Measurements from ENCODE around the gene FCHSD2. TPM values are rescaled to one million over a fixed set of nuclear protein-coding genes. Genes with fewer than 3 reads are reported as not detected.

The FCHSD2 gene
- total and polyA plus RNA-seq, 2 donors (not counting 1 experiment from before 2014, with no cell fraction given) = 113 to 189 TPM

- Histone ChIP-seq H3K4me3 (ENCODE audit: control extremely low read depth in 1 of 5, extremely low read depth in 1 of 5, insufficient read depth in 1 of 5, low read depth in 2 of 5, low read length in 4 of 5) (peak overlapping the region in 3 of 5 experiments; percentile 12 to 30 (median 17)), H3K9ac (ENCODE audit: low read length) (peak overlapping the region; percentile 36), H4K20me1 (ENCODE audit: control insufficient read depth, insufficient read depth, low read length, poor library complexity, severe bottlenecking) (no peaks in the 10 kb centered on the region), H3K4me1 (ENCODE audit: control insufficient read depth in 2 of 2, insufficient read depth in 2 of 2, low read length in 2 of 2) (peaks cover 91 to 94% of the 10 kb centered on the region in 2 donors), H3K79me2 (ENCODE audit: control insufficient read depth, insufficient read depth, low read length) (peaks cover 38% of the 10 kb centered on the region), H2AFZ (ENCODE audit: insufficient read depth, low read depth, low read length, poor library complexity, severe bottlenecking) (peak overlapping the region; percentile 47), H3K27ac (ENCODE audit: low read length in 2 of 2) (peak overlapping the region; percentile 86 to 94), H3K9me3 (ENCODE audit: control extremely low read depth in 1 of 3, control insufficient read depth in 2 of 3, insufficient read depth in 1 of 3, low read length in 2 of 3) (peaks cover 0 to 8% (median 2%) of the 10 kb centered on the region in 3 donors), H3K4me2 (replicated peaks; ENCODE audit: low read depth, low read length, poor library complexity, severe bottlenecking) (peak overlapping the region; percentile 67), H3K36me3 (replicated peaks in 1 of 2; ENCODE audit: control extremely low read depth in 1 of 2, control insufficient read depth in 1 of 2, extremely low read depth in 1 of 2, insufficient read depth in 2 of 2, low read length in 1 of 2) (no peaks in the 10 kb centered on the region), H3K27me3 (replicated peaks in 1 of 4; ENCODE audit: control extremely low read depth in 1 of 4, control insufficient read depth in 3 of 4, insufficient read depth in 4 of 4, low read length in 3 of 4) (no peaks in the 10 kb centered on the region)
- H3K27me3 Mint-ChIP-seq = no peaks in the 10 kb centered on the region
- POLR2A ChIA-PET = interaction anchor here (0.7 to 4.1 kb wide), 5 partner anchors 11 to 121 kb away, joined by 3 to 45 read pairs (median 6); partner anchors contain the start of gene FCHSD2
- DNase-seq (peak; percentile 74), ATAC-seq (ENCODE audit: low read depth) (peak; percentile 36)
- H3K27ac Mint-ChIP-seq = peak overlapping the region; percentile 95
- H3K9me3 Mint-ChIP-seq (ENCODE audit: insufficient read depth) = no peaks in the 10 kb centered on the region
- CTCF ChIA-PET = interaction anchor here (0.6 to 21.7 kb wide), 15 partner anchors 7 to 563 kb away, joined by 3 to 271 read pairs (median 4); partner anchors contain the start of gene FCHSD2
- H3K4me1 Mint-ChIP-seq = peaks cover 93% of the 10 kb centered on the region
- TF ChIP-seq EZH2 (IDR thresholded peaks at IDR 0.05; ENCODE audit: borderline replicate concordance, insufficient read depth, low read depth, low read length, poor library complexity, severe bottlenecking) (no peak), CTCF (IDR thresholded peaks at IDR 0.05) (no peak)
- 0% methylated on average over 8 of the region's 9 CpGs for WGBS (ENCODE audit: insufficient coverage)
- intact Hi-C loops (cut with micrococcal nuclease) = loop anchor here (2.0 kb wide), 1 partner anchor 15 kb away; the partner anchor contains the start of gene FCHSD2
- peak overlapping the region; percentile 77 for H3K4me3 Mint-ChIP-seq
Observed at GRCh38 chr11:73157101-73158010, 15.2 kb upstream of the FCHSD2 start.

Data from B cell (primary cell).